Gastrocnemius medialis (tissue), 4 donors: ENCODE results near the gene ALOX12B. TPM values are rescaled to one million over a fixed set of nuclear protein-coding genes. Genes with fewer than 3 reads are reported as not detected.
"Not testable (repeated sequence)": the region's sequence is repeated elsewhere in the genome, so short reads cannot be mapped to it uniquely, and the experiment has no call there.

ENCODE experiments used
- ATAC-seq, 2 donors: fragments of 150-250 bp; one replicate each; pipeline ENCODE4 v1.9.1; 2016
- DNase-seq, 2 donors: peaks; one replicate each; pipeline ENCODE4 v3.0.0-alpha.2; 2019
- H3K27ac ChIP-seq, 4 donors: fragments of 200-600 bp; sonication (generic); 1 replicate in 1 of 4; 2 replicates in 3 of 4; pipeline ENCODE4 v1.5.1; 2016 to 2018; ENCODE audit warnings: mild to moderate bottlenecking in 2 of 4, moderate library complexity in 1 of 4
- H3K27me3 ChIP-seq, 3 donors: fragments of 200-600 bp; sonication (generic) in 2 of 3; 1 replicate in 1 of 3; 2 replicates in 2 of 3; pipeline versions ENCODE4 v1.5.1 to v1.6.0; 2016 to 2019; ENCODE audit warnings: mild to moderate bottlenecking in 1 of 3, moderate library complexity in 1 of 3
- H3K36me3 ChIP-seq, 2 donors: fragments of 200-600 bp; sonication (generic) in 1 of 2; one replicate each; pipeline ENCODE4 v1.5.1; 2017 to 2018
- H3K4me1 ChIP-seq, 2 donors: fragments of 200-600 bp; sonication (generic) in 1 of 2; one replicate each; pipeline ENCODE4 v1.5.1; 2016 to 2017; ENCODE audit warnings: mild to moderate bottlenecking in 2 of 2
- H3K4me3 ChIP-seq, 4 donors: fragments of 200-600 bp; sonication (generic) in 3 of 4; 1 replicate in 1 of 4; 2 replicates in 3 of 4; pipeline ENCODE4 v1.5.1; 2016 to 2019; ENCODE audit warnings: mild to moderate bottlenecking in 2 of 4
- H3K9me3 ChIP-seq, 3 donors: fragments of 200-600 bp; sonication (generic) in 2 of 3; 1 replicate in 1 of 3; 2 replicates in 2 of 3; pipeline ENCODE4 v1.5.1; 2016 to 2019
- CTCF ChIP-seq, 5 experiments: fragments of 450-650 bp in 3 of 5; fragments of 200-600 bp in 2 of 5; sonication (generic) in 2 of 5; IDR thresholded peaks in 4 of 5; conservative IDR thresholded peaks in 1 of 5; 1 replicate in 4 of 5; 2 replicates in 1 of 5; pipeline ENCODE4 v1.5.1; 2016 to 2019; ENCODE audit warnings: antibody characterized with exemption in 5 of 5, mild to moderate bottlenecking in 3 of 5, moderate library complexity in 3 of 5
- POLR2A ChIP-seq, 2 donors: fragments of 450-650 bp; IDR thresholded peaks; one replicate each; pipeline ENCODE4 v1.6.1; 2017; ENCODE audit warnings: antibody characterized with exemption in 2 of 2, mild to moderate bottlenecking in 2 of 2, moderate library complexity in 2 of 2
- in situ Hi-C, 4 donors: fragments of 200-750 bp; cut with MboI; loops; one replicate each; pipeline versions ENCODE4 v1.15.0 to v1.8.0; 2017; ENCODE audit warnings: low sequenced_read_pairs in 4 of 4
- intact Hi-C: fragments of 100-400 bp; cut with DNase I; formaldehyde crosslinking; loops from one replicate; pipeline ENCODE4 v1.15.1; 2023; ENCODE audit warnings: low total_unique reads
- total RNA-seq, 4 donors: library from RNA; depleted of rRNA; stranded (reverse); fragments of >200 nt; gene quantifications; one replicate each; pipeline versions ENCODE4 v1.1.0 to v1.2.3, GENCODE V29; 2016

ALOX12B gene
- total RNA-seq, 4 donors from 2014 or later, result not detected

GRCh38 chr17:8110456-8110804 lies 22.9 kb upstream of the ALOX12B start:
- DNase-seq (no peak), ATAC-seq (no peak)
- Histone ChIP-seq H3K4me1 (peaks cover 0 to 7% of the 10 kb centered on the region in 2 donors), H3K36me3 (no peaks in the 10 kb centered on the region), H3K27me3 (peaks cover 31 to 47% (median 38%) of the 10 kb centered on the region in 3 donors), H3K27ac (no peak overlapping the region), H3K9me3 (no peaks in the 10 kb centered on the region), H3K4me3 (no peak overlapping the region)
- intact Hi-C loops (no loop called here), in situ Hi-C loops (no loop called here)
- no peak for TF ChIP-seq POLR2A (IDR thresholded peaks at IDR 0.05)
- peak in 1 of 5 experiments; percentile 15 for TF ChIP-seq CTCF (IDR thresholded peaks at IDR 0.05 in 4 of 5, conservative IDR thresholded peaks at IDR 0.05 in 1 of 5)

GRCh38 chr17:8109661-8110455 lies 22.3 kb upstream of the ALOX12B start:
- Histone ChIP-seq H3K9me3 (no peaks in the 10 kb centered on the region), H3K27me3 (peaks cover 31 to 43% (median 38%) of the 10 kb centered on the region in 3 donors), H3K4me1 (peaks cover 0 to 7% of the 10 kb centered on the region in 2 donors), H3K4me3 (no peak overlapping the region), H3K27ac (no peak overlapping the region), H3K36me3 (no peaks in the 10 kb centered on the region)
- intact Hi-C loops (no loop called here), in situ Hi-C loops (no loop called here)
- no peak for DNase-seq
- TF ChIP-seq POLR2A (IDR thresholded peaks at IDR 0.05) (no peak), CTCF (IDR thresholded peaks at IDR 0.05 in 4 of 5, conservative IDR thresholded peaks at IDR 0.05 in 1 of 5) (peak; percentile 41 to 82 (median 68))
- ATAC-seq, result no peak

GRCh38 chr17:8108972-8109660 lies 21.6 kb upstream of the ALOX12B start:
- DNase-seq (no peak), ATAC-seq (no peak)
- in situ Hi-C loops (no loop called here), intact Hi-C loops (no loop called here)
- Histone ChIP-seq H3K4me1 (peaks cover 0 to 7% of the 10 kb centered on the region in 2 donors), H3K27ac (no peak overlapping the region), H3K9me3 (no peaks in the 10 kb centered on the region), H3K27me3 (peaks cover 31 to 39% (median 38%) of the 10 kb centered on the region in 3 donors), H3K4me3 (no peak overlapping the region), H3K36me3 (no peaks in the 10 kb centered on the region)
- TF ChIP-seq POLR2A (IDR thresholded peaks at IDR 0.05) (no peak), CTCF (IDR thresholded peaks at IDR 0.05 in 4 of 5, conservative IDR thresholded peaks at IDR 0.05 in 1 of 5) (no peak)

- H3K36me3 ChIP-seq, ATAC-seq, H3K9me3 ChIP-seq, in situ Hi-C loops, H3K4me3 ChIP-seq, H3K4me1 ChIP-seq, intact Hi-C loops, DNase-seq, H3K27ac ChIP-seq: not testable (repeated sequence)
- H3K27me3 ChIP-seq, result peaks cover 24 to 31% (median 25%) of the 10 kb centered on the region in 3 donors
Measured at GRCh38 chr17:8106980-8107379, 19.5 kb upstream of the ALOX12B start.

GRCh38 chr17:8105957-8106398 lies 18.5 kb upstream of the ALOX12B start:
- Histone ChIP-seq H3K4me3 (no peak overlapping the region), H3K9me3 (no peaks in the 10 kb centered on the region), H3K4me1 (peaks cover 0 to 7% of the 10 kb centered on the region in 2 donors), H3K36me3 (no peaks in the 10 kb centered on the region), H3K27me3 (peaks cover 14 to 21% (median 17%) of the 10 kb centered on the region in 3 donors), H3K27ac (no peak overlapping the region)
- intact Hi-C loops (no loop called here), in situ Hi-C loops (no loop called here)
- ATAC-seq (no peak), DNase-seq (no peak)
- TF ChIP-seq POLR2A (IDR thresholded peaks at IDR 0.05) (no peak), CTCF (IDR thresholded peaks at IDR 0.05 in 4 of 5, conservative IDR thresholded peaks at IDR 0.05 in 1 of 5) (no peak)
